RPMI7951 (cell line): ENCODE results near the gene ST6GAL1. TPM values are rescaled to one million over a fixed set of nuclear protein-coding genes. Genes with fewer than 3 reads are reported as not detected.
A peak's percentile ranks its signal among the peaks of the same experiment; 100 is the strongest.
"Not testable (repeated sequence)": the region's sequence is repeated elsewhere in the genome, so short reads cannot be mapped to it uniquely, and the experiment has no call there.

Source experiments
- DNase-seq: peaks from one replicate; pipeline ENCODE4 v3.0.0-alpha.2; 2012; ENCODE audit warnings: low read depth
- total RNA-seq: library from RNA; depleted of rRNA; stranded (reverse); fragments of >200 nt; shearing (Covaris generic); gene quantifications from 2 replicates; pipeline ENCODE4 v1.2.3, GENCODE V29; 2014

ST6GAL1 gene
- total RNA-seq, 1 experiment from 2014 or later, result 2.0 TPM

- no peak for DNase-seq
Observed at GRCh38 chr3:186967686-186968085, 37.4 kb downstream of the ST6GAL1 start.

GRCh38 chr3:186969607-186970006 is 39.3 kb downstream of the ST6GAL1 start:
- no peak for DNase-seq

GRCh38 chr3:186971106-186971505 is 40.8 kb downstream of the ST6GAL1 start:
- DNase-seq, result not testable (repeated sequence)

- no peak for DNase-seq
Observed at GRCh38 chr3:186971578-186971977, 41.3 kb downstream of the ST6GAL1 start.

- DNase-seq, result no peak
Observed at GRCh38 chr3:186973702-186974101, 43.4 kb downstream of the ST6GAL1 start.

GRCh38 chr3:186974824-186975313 is 44.5 kb downstream of the ST6GAL1 start:
- DNase-seq, result no peak

GRCh38 chr3:186975726-186976125 is 45.4 kb downstream of the ST6GAL1 start:
- DNase-seq, result no peak

GRCh38 chr3:186976837-186977750 is 46.8 kb downstream of the ST6GAL1 start:
- peak; percentile 18 for DNase-seq

- DNase-seq, result no peak
Observed at GRCh38 chr3:186978712-186979111, 48.4 kb downstream of the ST6GAL1 start.

- peak; percentile 13 for DNase-seq
Observed at GRCh38 chr3:186979852-186980251, 49.5 kb downstream of the ST6GAL1 start.

GRCh38 chr3:186980989-186981388 is 50.7 kb downstream of the ST6GAL1 start:
- DNase-seq, result no peak

GRCh38 chr3:186983659-186984058 is 53.3 kb downstream of the ST6GAL1 start:
- no peak for DNase-seq

- DNase-seq, result no peak
Observed at GRCh38 chr3:186984064-186984463, 53.7 kb downstream of the ST6GAL1 start.

GRCh38 chr3:186985661-186986364 is 55.5 kb downstream of the ST6GAL1 start:
- DNase-seq, result no peak

- DNase-seq, result no peak
Observed at GRCh38 chr3:186986406-186986805, 56.1 kb downstream of the ST6GAL1 start.

- DNase-seq, result no peak
Observed at GRCh38 chr3:186986816-186987215, 56.5 kb downstream of the ST6GAL1 start.

GRCh38 chr3:186988806-186989205 is 58.5 kb downstream of the ST6GAL1 start:
- DNase-seq, result no peak

- no peak for DNase-seq
Observed at GRCh38 chr3:186989429-186989828, 59.1 kb downstream of the ST6GAL1 start.

GRCh38 chr3:186990277-186990676 is 60.0 kb downstream of the ST6GAL1 start:
- no peak for DNase-seq

GRCh38 chr3:186990878-186991308 is 60.6 kb downstream of the ST6GAL1 start:
- no peak for DNase-seq

GRCh38 chr3:186991470-186991869 is 61.1 kb downstream of the ST6GAL1 start:
- DNase-seq, result no peak

- not testable (repeated sequence) for DNase-seq
Observed at GRCh38 chr3:186992096-186992495, 61.8 kb downstream of the ST6GAL1 start.
